Measurements from ENCODE around the gene SPON1.
"Not testable (repeated sequence)": the region's sequence is repeated elsewhere in the genome, so short reads cannot be mapped to it uniquely, and the experiment has no call there.

Gene SPON1

GRCh38 chr11:13938829-13939228 lies 23.7 kb upstream of the SPON1 start:
- not testable (repeated sequence) for ATAC-seq, H3K27ac Mint-ChIP-seq, H3K9me3 Mint-ChIP-seq, H3K4me3 Mint-ChIP-seq, H3K4me1 Mint-ChIP-seq, H3K36me3 Mint-ChIP-seq
- H3K27me3 Mint-ChIP-seq = peaks cover 12% of the 10 kb centered on the region

DNA sequence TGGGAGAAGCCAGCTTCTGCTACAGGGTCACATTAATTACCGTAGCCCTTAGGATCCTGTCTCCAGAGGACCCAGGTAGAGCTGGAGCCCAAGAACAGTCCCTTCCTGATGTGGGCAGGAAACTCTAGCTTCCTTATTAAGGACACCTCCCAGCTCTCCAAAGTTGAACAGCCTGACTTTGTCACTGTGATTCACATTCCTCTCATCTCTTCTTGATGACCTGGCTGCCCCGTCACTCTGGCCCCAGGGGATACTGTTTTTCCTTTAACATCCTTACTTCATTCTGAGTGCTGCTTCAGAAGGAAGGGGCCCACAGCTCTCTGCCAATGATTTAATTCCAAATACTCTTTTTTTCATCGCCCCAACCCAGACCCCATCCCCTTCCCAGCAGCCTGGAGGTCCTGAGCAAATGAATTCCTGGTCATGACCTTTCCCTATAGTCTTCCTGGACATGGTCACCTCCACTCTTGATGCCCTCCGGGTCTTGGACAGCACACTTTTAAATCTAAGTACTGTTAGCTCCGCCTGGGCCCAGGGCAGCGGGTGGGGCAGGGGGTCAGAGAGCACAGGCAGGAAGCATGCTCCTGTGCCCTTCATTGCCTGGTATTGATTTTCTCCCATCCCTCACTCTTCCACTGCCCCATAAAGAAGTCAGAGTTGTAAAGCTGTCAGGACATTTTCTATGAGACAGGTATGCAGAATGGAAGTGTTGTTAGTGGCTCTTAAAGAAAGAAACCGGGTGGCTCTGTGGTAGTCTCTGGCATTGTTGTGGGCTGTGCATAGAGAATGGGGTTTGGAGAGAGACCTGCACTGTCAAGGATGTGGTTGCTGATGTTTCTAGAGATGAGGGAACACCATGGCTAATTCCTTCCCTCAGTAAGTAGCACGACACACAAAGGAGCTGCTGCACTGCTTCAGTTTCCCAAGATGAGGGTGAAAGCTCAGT lies 22.3 kb upstream of the SPON1 start:
- Mint-ChIP-seq H3K27me3 (peaks cover 12% of the 10 kb centered on the region), H3K36me3 (peaks cover 6% of the 10 kb centered on the region), H3K4me1 (no peaks in the 10 kb centered on the region), H3K9me3 (peaks cover 2% of the 10 kb centered on the region), H3K4me3 (no peak overlapping the region), H3K27ac (no peak overlapping the region)
- ATAC-seq = no peak

DNA sequence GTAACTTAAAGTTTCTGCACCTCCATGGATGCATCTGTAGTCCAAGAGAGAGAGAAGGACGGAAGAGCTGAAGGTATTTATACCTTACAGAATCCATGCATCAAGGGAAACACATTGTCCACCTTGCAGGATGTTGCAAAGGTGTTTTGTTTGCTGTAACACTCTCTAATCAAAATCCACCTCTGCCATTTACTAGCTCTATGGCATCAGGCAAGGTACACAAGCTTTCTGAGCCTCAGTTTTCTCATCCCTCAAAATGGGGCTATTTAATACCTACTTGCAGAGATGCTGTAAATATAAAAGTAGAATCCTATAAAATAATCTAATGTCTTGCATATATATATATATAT lies 21.6 kb upstream of the SPON1 start:
- Mint-ChIP-seq H3K4me1 (no peaks in the 10 kb centered on the region), H3K27ac (no peak overlapping the region)
- ATAC-seq = no peak

DNA sequence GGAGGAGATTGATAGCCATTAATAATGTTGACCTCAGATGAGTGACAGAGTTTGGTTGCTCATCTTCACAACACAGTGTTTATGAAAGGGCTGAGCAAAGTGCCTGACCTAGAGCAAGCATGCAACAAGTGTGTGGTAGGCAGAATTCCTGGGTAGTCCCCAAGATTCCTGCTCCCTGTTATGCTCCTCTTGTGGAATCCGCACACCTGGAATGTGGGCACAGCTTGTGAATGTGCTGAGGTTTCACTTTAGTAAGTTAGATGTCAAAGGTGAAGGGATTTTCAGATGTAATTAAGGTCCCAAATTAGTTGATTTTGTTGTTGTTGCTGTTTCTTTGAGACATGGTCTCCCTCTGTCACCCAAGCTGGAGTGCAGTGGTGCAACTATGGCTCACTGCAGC lies 20.7 kb upstream of the SPON1 start:
- peaks cover 6% of the 10 kb centered on the region for H3K36me3 Mint-ChIP-seq
- peaks cover 12% of the 10 kb centered on the region for H3K27me3 Mint-ChIP-seq
- H3K9me3 Mint-ChIP-seq = peaks cover 2% of the 10 kb centered on the region
- ATAC-seq = no peak
- no peak overlapping the region for H3K4me3 Mint-ChIP-seq
- H3K27ac Mint-ChIP-seq = no peak overlapping the region
- H3K4me1 Mint-ChIP-seq = no peaks in the 10 kb centered on the region

More for the DNA sequence above, 21.6 kb upstream of the SPON1 start:
- peaks cover 6% of the 10 kb centered on the region for H3K36me3 Mint-ChIP-seq
- no peak overlapping the region for H3K4me3 Mint-ChIP-seq
- H3K27me3 Mint-ChIP-seq = peaks cover 12% of the 10 kb centered on the region
- peaks cover 2% of the 10 kb centered on the region for H3K9me3 Mint-ChIP-seq

DNA sequence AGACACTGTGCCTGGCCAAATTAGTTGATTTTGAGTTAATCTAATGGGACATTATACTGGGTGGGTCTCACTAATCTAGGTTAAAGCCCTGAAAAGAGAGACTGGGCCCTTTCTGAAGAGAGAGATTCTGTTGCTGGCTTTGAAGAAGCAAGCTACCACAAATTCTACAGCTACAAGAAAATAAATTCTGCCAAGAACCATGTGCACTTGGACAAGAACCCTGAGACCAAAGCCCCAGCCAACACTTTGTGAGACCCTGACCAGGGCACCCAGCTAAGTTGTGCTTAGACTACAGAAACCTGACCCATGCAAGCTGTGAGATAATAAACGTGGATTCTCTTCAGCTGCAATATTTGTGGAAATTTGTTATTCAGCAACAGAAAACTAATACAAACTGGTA lies 20.1 kb upstream of the SPON1 start:
- Mint-ChIP-seq H3K9me3 (peaks cover 2% of the 10 kb centered on the region), H3K27me3 (peaks cover 12% of the 10 kb centered on the region), H3K27ac (no peak overlapping the region), H3K36me3 (peaks cover 6% of the 10 kb centered on the region), H3K4me1 (no peaks in the 10 kb centered on the region), H3K4me3 (no peak overlapping the region)
- no peak for ATAC-seq

DNA sequence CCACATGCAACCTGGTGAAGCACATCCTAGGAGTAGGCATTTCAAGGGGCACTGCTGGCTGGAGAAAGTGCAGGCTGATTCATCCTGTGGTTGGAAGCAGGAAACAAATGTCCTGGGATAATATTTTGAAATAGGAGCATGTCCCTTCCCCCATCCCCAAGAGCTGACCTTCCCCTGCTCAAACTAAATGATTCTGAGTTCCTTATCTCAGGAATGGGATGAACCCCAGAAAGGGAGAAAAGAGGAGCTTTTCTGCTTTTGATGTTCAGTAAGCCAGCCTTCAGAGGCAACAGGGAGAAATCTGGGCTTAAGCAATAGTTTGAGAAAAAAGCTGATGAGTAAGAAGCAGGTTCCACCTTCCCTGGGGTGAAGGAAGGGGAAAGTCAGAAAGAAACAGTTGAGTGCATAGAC lies 19.5 kb upstream of the SPON1 start:
- Mint-ChIP-seq H3K4me3 (no peak overlapping the region), H3K36me3 (peaks cover 3% of the 10 kb centered on the region), H3K27ac (no peak overlapping the region), H3K4me1 (no peaks in the 10 kb centered on the region), H3K27me3 (peaks cover 14% of the 10 kb centered on the region), H3K9me3 (peaks cover 1% of the 10 kb centered on the region)
- ATAC-seq = no peak

- H3K36me3 Mint-ChIP-seq = no peaks in the 10 kb centered on the region
- no peaks in the 10 kb centered on the region for H3K4me1 Mint-ChIP-seq
- no peak overlapping the region for H3K4me3 Mint-ChIP-seq
- H3K27ac Mint-ChIP-seq = no peak overlapping the region
- no peak for ATAC-seq
- H3K9me3 Mint-ChIP-seq = no peaks in the 10 kb centered on the region
- peaks cover 24% of the 10 kb centered on the region for H3K27me3 Mint-ChIP-seq
Observed at GRCh38 chr11:13944016-13944415, 18.5 kb upstream of the SPON1 start.

DNA sequence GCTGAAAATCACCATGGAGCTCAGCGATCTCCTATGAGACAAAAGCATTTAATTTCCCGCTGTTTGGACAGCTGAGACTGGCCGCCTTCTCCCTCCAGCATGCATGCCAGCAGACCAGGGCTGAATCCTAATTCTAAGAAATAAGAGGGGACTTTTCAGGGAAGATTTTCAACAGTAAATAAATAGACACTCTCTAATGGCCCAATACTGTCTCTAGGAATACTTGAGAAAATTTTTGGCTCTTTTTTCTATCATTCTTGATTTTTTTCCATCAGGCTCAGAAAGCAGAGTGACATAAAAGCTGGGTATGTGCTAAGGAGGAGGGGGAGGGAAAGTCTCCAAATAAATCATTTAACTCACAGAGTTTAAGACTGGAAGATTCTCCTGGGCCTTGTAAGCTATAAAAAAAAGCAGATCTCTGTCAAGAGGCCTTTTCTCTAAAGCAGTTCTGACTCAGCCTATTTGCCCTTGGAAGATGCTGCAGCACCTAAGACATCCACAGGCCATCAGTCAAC lies 17.6 kb upstream of the SPON1 start:
- no peaks in the 10 kb centered on the region for H3K9me3 Mint-ChIP-seq
- no peaks in the 10 kb centered on the region for H3K36me3 Mint-ChIP-seq
- no peaks in the 10 kb centered on the region for H3K4me1 Mint-ChIP-seq
- ATAC-seq = no peak
- H3K4me3 Mint-ChIP-seq = no peak overlapping the region
- H3K27ac Mint-ChIP-seq = no peak overlapping the region
- peaks cover 27% of the 10 kb centered on the region for H3K27me3 Mint-ChIP-seq

DNA sequence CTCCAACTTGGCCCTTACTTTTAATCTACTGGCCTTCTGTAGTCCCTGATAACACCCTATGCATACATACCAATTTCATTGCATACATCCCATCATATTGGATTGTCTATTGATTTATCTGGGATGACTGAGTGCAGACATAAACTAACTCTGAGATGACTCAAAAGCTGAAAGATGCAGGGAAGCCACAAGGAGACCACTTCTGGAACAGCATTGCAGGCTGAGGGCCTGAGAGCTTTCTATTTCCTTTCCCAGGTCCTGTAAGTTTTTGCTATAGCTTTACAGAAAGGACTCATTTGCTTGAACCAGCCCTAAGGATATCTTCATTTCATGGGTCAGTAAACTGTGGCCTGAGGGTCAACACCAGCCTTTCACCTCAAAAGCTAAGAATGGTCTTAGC lies 15.1 kb upstream of the SPON1 start:
- Mint-ChIP-seq H3K4me3 (no peak overlapping the region), H3K27ac (no peak overlapping the region), H3K36me3 (no peaks in the 10 kb centered on the region), H3K9me3 (no peaks in the 10 kb centered on the region), H3K27me3 (peaks cover 20% of the 10 kb centered on the region), H3K4me1 (no peaks in the 10 kb centered on the region)
- ATAC-seq = no peak

- no peak overlapping the region for H3K27ac Mint-ChIP-seq
- H3K36me3 Mint-ChIP-seq = no peaks in the 10 kb centered on the region
- H3K4me3 Mint-ChIP-seq = no peak overlapping the region
- H3K4me1 Mint-ChIP-seq = no peaks in the 10 kb centered on the region
- H3K9me3 Mint-ChIP-seq = no peaks in the 10 kb centered on the region
- H3K27me3 Mint-ChIP-seq = peaks cover 20% of the 10 kb centered on the region
- ATAC-seq = no peak
Observed at GRCh38 chr11:13949876-13950275, 12.6 kb upstream of the SPON1 start.

- Mint-ChIP-seq H3K4me3 (no peak overlapping the region), H3K27me3 (peaks cover 20% of the 10 kb centered on the region), H3K36me3 (no peaks in the 10 kb centered on the region), H3K4me1 (no peaks in the 10 kb centered on the region), H3K9me3 (no peaks in the 10 kb centered on the region), H3K27ac (no peak overlapping the region)
- ATAC-seq = no peak
Observed at GRCh38 chr11:13952221-13952620, 10.3 kb upstream of the SPON1 start.

DNA sequence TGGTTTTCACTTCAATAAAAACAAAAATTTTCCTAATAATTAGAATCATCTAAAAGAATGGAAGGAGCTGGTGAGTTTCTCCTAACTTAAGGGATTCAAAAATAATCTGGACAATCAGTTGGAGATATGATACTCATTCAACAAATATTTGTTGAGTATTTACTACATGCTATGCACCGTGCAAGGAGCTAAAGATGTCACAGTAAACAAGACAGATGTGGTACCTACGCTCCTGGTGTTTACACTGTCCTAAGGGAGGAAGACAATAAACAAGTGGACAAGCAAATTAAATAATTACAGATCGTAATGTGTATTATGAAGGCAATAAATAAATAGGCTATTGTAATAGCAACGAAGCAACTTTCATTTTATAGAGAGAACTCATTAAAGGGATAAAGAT lies 9.9 kb upstream of the SPON1 start:
- peaks cover 20% of the 10 kb centered on the region for H3K27me3 Mint-ChIP-seq
- no peaks in the 10 kb centered on the region for H3K9me3 Mint-ChIP-seq
- H3K27ac Mint-ChIP-seq = no peak overlapping the region
- no peak overlapping the region for H3K4me3 Mint-ChIP-seq
- ATAC-seq = no peak
- no peaks in the 10 kb centered on the region for H3K36me3 Mint-ChIP-seq
- H3K4me1 Mint-ChIP-seq = no peaks in the 10 kb centered on the region

GRCh38 chr11:13954591-13954990 lies 7.9 kb upstream of the SPON1 start:
- Mint-ChIP-seq H3K36me3 (no peaks in the 10 kb centered on the region), H3K4me3 (no peak overlapping the region), H3K9me3 (no peaks in the 10 kb centered on the region), H3K4me1 (no peaks in the 10 kb centered on the region), H3K27me3 (peaks cover 18% of the 10 kb centered on the region), H3K27ac (no peak overlapping the region)
- ATAC-seq = no peak

- Mint-ChIP-seq H3K4me1 (no peaks in the 10 kb centered on the region), H3K27ac (no peak overlapping the region), H3K9me3 (no peaks in the 10 kb centered on the region), H3K4me3 (no peak overlapping the region), H3K36me3 (no peaks in the 10 kb centered on the region), H3K27me3 (peaks cover 24% of the 10 kb centered on the region)
- peak; percentile 51 for ATAC-seq
Observed at GRCh38 chr11:13955971-13956421, 6.5 kb upstream of the SPON1 start.

- Mint-ChIP-seq H3K36me3 (no peaks in the 10 kb centered on the region), H3K4me1 (no peaks in the 10 kb centered on the region), H3K27me3 (peaks cover 32% of the 10 kb centered on the region), H3K9me3 (no peaks in the 10 kb centered on the region), H3K27ac (no peak overlapping the region), H3K4me3 (no peak overlapping the region)
- no peak for ATAC-seq
Observed at GRCh38 chr11:13956988-13957387, 5.5 kb upstream of the SPON1 start.

Data from stimulated activated memory B cell treated with anti-CD40 and anti-IgM and Interleukin-4, amounts not matched to agents 10 μg/mL and 1 μg/mL and 100 μg/mL, for 72 hours (primary cell).